Measurements from ENCODE around the gene OR10J1.

Gene OR10J1

GRCh38 chr1:159430985-159431384 is 8.5 kb upstream of the OR10J1 start:
- H3K9me2 ChIP-seq (replicated peaks; ENCODE audit: control insufficient read depth, low read length) = no peaks in the 10 kb centered on the region
- H3F3A ChIP-seq (ENCODE audit: control insufficient read depth, insufficient read depth) = no peaks in the 10 kb centered on the region
- no peak overlapping the region for H3K4me3 ChIP-seq (ENCODE audit: low read length)
- H3K36me3 ChIP-seq (ENCODE audit: control insufficient read depth, low read length) = no peaks in the 10 kb centered on the region
- H3K9me3 ChIP-seq (ENCODE audit: control insufficient read depth, insufficient read depth, low read length) = no peaks in the 10 kb centered on the region
- H3K4me2 ChIP-seq (ENCODE audit: low read length) = no peak overlapping the region
- no peak overlapping the region for H3K27ac ChIP-seq (ENCODE audit: low read depth, low read length)
- H4K20me1 ChIP-seq (ENCODE audit: control insufficient read depth, insufficient read depth, low read depth, low read length) = no peaks in the 10 kb centered on the region
- H3K4me1 ChIP-seq (ENCODE audit: control insufficient read depth, low read length) = no peaks in the 10 kb centered on the region
- no peaks in the 10 kb centered on the region for H3K27me3 ChIP-seq (ENCODE audit: control insufficient read depth, low read length)
- TF ChIP-seq EZH2phosphoT487 (IDR thresholded peaks at IDR 0.05; ENCODE audit: borderline replicate concordance, low read length) = no peak
- no peak for TF ChIP-seq CTCF (IDR thresholded peaks at IDR 0.05; ENCODE audit: low read depth, low read length, poor library complexity, severe bottlenecking)
- H3K79me2 ChIP-seq (ENCODE audit: control insufficient read depth, low read length) = no peaks in the 10 kb centered on the region

GRCh38 chr1:159431904-159432303 is 7.6 kb upstream of the OR10J1 start, which contains the start of gene OR10J4:
OR10J4 (plus strand) TSS chr1:159432204.
- Histone ChIP-seq H3K4me2 (ENCODE audit: low read length) (no peak within 1 kb of the TSS), H3F3A (ENCODE audit: control insufficient read depth, insufficient read depth) (no peaks in the 10 kb centered on the region), H3K27me3 (ENCODE audit: control insufficient read depth, low read length) (no peaks in the 10 kb centered on the region), H3K36me3 (ENCODE audit: control insufficient read depth, low read length) (no peaks in the 10 kb centered on the region), H3K4me3 (ENCODE audit: low read length) (no peak within 1 kb of the TSS), H3K4me1 (ENCODE audit: control insufficient read depth, low read length) (no peaks in the 10 kb centered on the region), H4K20me1 (ENCODE audit: control insufficient read depth, insufficient read depth, low read depth, low read length) (no peaks in the 10 kb centered on the region), H3K79me2 (ENCODE audit: control insufficient read depth, low read length) (no peaks in the 10 kb centered on the region), H3K9me3 (ENCODE audit: control insufficient read depth, insufficient read depth, low read length) (no peaks in the 10 kb centered on the region), H3K27ac (ENCODE audit: low read depth, low read length) (no peak within 1 kb of the TSS), H3K9me2 (replicated peaks; ENCODE audit: control insufficient read depth, low read length) (no peaks in the 10 kb centered on the region)
- TF ChIP-seq EZH2phosphoT487 (IDR thresholded peaks at IDR 0.05; ENCODE audit: borderline replicate concordance, low read length) = no peak
- TF ChIP-seq CTCF (IDR thresholded peaks at IDR 0.05; ENCODE audit: low read depth, low read length, poor library complexity, severe bottlenecking) = no peak

- Histone ChIP-seq H3K27ac (ENCODE audit: low read depth, low read length) (no peak overlapping the region), H3K27me3 (ENCODE audit: control insufficient read depth, low read length) (no peaks in the 10 kb centered on the region), H3K36me3 (ENCODE audit: control insufficient read depth, low read length) (no peaks in the 10 kb centered on the region), H3F3A (ENCODE audit: control insufficient read depth, insufficient read depth) (no peaks in the 10 kb centered on the region), H3K4me2 (ENCODE audit: low read length) (no peak overlapping the region), H3K9me2 (replicated peaks; ENCODE audit: control insufficient read depth, low read length) (no peaks in the 10 kb centered on the region), H4K20me1 (ENCODE audit: control insufficient read depth, insufficient read depth, low read depth, low read length) (no peaks in the 10 kb centered on the region), H3K79me2 (ENCODE audit: control insufficient read depth, low read length) (no peaks in the 10 kb centered on the region), H3K9me3 (ENCODE audit: control insufficient read depth, insufficient read depth, low read length) (no peaks in the 10 kb centered on the region), H3K4me3 (ENCODE audit: low read length) (no peak overlapping the region), H3K4me1 (ENCODE audit: control insufficient read depth, low read length) (no peaks in the 10 kb centered on the region)
- no peak for TF ChIP-seq EZH2phosphoT487 (IDR thresholded peaks at IDR 0.05; ENCODE audit: borderline replicate concordance, low read length)
- no peak for TF ChIP-seq CTCF (IDR thresholded peaks at IDR 0.05; ENCODE audit: low read depth, low read length, poor library complexity, severe bottlenecking)
Measured at GRCh38 chr1:159436469-159436868, 3.1 kb upstream of the OR10J1 start.

GRCh38 chr1:159441360-159441759 is 1.8 kb downstream of the OR10J1 start:
- H4K20me1 ChIP-seq (ENCODE audit: control insufficient read depth, insufficient read depth, low read depth, low read length) = no peaks in the 10 kb centered on the region

More at GRCh38 chr1:159441360-159441759, 1.8 kb downstream of the OR10J1 start:
- Histone ChIP-seq H3K4me3 (ENCODE audit: low read length) (no peak overlapping the region), H3K9me2 (replicated peaks; ENCODE audit: control insufficient read depth, low read length) (no peaks in the 10 kb centered on the region), H3K79me2 (ENCODE audit: control insufficient read depth, low read length) (no peaks in the 10 kb centered on the region), H3K4me2 (ENCODE audit: low read length) (no peak overlapping the region), H3K27me3 (ENCODE audit: control insufficient read depth, low read length) (no peaks in the 10 kb centered on the region), H3K9me3 (ENCODE audit: control insufficient read depth, insufficient read depth, low read length) (no peaks in the 10 kb centered on the region), H3K4me1 (ENCODE audit: control insufficient read depth, low read length) (no peaks in the 10 kb centered on the region), H3F3A (ENCODE audit: control insufficient read depth, insufficient read depth) (no peaks in the 10 kb centered on the region), H3K27ac (ENCODE audit: low read depth, low read length) (no peak overlapping the region), H3K36me3 (ENCODE audit: control insufficient read depth, low read length) (no peaks in the 10 kb centered on the region)
- TF ChIP-seq CTCF (IDR thresholded peaks at IDR 0.05; ENCODE audit: low read depth, low read length, poor library complexity, severe bottlenecking) = no peak
- no peak for TF ChIP-seq EZH2phosphoT487 (IDR thresholded peaks at IDR 0.05; ENCODE audit: borderline replicate concordance, low read length)
